HG03354 (cell line): Measurements from ENCODE around the gene RAB11FIP4.

Experiments used
- ATAC-seq: cut with Tn5 transposase; IDR thresholded peaks from one replicate; pipeline ENCODE4 v1.9.1; 2021; ENCODE audit warnings: mild to moderate bottlenecking; ENCODE audit not compliant: unreplicated experiment, poor library complexity, severe bottlenecking

The RAB11FIP4 gene

GRCh38 chr17:31491376-31492131, 100.1 kb downstream of the RAB11FIP4 start:
- ATAC-seq = no peak

- no peak for ATAC-seq
Observed at GRCh38 chr17:31492206-31492605, 100.7 kb downstream of the RAB11FIP4 start.

- peak; percentile 35 for ATAC-seq
Observed at GRCh38 chr17:31492880-31493655, 101.6 kb downstream of the RAB11FIP4 start.

DNA sequence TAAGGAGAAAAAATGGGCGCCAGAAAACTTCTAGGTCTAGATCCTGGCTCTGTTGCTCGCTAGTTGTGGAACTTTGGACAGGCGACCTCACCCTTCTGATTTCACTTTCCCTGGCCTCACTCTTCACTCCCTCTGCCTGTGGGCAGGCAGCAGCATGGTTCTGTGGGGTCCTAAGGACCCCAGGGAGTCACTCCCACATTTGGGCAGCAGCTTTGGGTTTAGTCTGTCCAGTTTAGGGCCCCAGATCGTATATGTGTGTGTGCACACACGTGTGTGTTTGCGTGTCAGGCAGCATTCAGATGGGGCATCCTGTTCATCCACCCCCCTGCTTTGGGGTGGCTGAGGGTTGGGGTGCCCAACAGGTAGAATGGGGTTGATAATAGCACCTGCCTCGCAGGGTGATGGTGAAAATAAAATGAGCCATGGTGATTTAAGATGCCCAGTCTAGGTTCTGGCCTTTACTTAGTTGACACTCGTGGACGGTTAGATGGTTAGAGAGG, 102.2 kb downstream of the RAB11FIP4 start:
- ATAC-seq = no peak

DNA sequence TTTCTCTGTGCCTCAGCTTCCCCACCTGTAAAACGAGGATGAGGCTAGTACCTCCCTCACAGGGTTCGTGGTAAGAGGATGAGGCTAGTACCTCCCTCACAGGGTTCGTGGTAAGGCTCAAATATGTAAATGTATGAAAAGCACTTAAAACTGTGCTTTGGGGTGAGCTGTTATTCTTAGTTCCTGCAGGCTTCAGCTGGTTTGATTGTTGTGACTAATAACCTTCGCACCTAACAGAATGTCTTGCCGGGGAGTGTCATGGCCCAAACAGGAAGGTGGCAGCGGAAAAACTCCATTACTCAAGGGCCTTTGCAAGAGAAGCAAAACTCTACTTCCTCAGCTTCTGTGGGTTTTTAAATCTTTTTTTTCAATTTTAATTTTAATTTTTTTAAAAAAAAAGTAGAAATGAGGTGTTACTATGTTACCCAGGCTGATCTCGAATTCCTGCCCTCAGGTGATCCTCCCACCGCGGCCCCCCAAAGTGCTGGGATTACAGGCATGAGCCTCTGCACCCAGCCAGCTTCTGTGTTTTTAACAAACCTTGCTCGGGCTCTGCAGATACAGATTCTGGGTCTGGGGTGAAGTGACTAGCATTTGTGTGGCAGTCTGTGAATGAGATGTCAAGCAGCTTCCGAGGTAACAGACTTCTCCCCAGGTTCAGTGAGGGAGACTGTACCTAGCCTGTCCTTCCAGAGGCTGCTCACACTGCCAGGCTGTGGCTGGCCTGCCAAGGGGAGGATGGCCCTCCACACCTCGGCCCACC, 103.0 kb downstream of the RAB11FIP4 start:
- peak; percentile 67 for ATAC-seq

DNA sequence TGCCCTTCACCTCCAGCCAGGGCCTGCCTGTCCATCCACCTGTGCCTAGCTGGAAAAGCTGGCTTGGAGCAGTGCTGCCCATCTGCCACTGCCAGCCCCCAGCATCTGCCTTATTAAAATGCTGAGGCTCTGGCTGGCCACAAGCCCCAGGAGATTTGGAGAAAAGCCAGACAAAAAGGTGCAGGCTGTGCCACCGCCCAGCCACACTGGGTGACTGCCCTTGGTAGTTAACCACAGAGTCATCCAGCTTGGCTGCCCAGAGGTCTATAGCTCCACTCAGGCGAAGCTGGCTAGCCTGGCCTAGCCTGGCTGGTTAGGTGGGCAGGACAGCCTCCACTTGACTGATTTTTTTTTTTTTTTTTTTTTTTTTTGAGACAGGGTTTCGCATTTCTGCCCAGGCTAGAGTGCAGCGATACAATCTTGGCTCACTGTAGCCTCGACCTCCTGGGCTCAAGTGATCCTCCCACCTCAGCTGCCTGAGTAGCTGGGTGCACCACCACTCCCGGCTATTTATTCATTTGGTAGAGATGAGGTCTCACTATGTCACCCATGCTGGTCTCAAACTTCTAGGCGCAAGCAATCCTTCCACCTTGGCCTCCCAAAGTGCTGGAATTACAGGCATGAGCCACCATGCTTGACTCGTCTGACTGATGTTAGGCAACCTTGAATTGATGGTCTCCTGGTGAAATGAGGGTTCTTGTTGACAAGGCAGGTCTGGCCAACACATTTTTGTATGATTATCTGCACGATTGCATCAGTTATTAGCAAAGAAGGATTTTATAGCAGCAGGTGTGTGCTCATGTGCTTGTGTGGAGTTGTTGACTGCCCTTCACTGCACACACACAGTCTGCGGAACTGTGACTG, 103.8 kb downstream of the RAB11FIP4 start:
- ATAC-seq = no peak

GRCh38 chr17:31496097-31496496, 104.6 kb downstream of the RAB11FIP4 start:
- no peak for ATAC-seq

GRCh38 chr17:31496601-31497000, 105.1 kb downstream of the RAB11FIP4 start:
- no peak for ATAC-seq

DNA sequence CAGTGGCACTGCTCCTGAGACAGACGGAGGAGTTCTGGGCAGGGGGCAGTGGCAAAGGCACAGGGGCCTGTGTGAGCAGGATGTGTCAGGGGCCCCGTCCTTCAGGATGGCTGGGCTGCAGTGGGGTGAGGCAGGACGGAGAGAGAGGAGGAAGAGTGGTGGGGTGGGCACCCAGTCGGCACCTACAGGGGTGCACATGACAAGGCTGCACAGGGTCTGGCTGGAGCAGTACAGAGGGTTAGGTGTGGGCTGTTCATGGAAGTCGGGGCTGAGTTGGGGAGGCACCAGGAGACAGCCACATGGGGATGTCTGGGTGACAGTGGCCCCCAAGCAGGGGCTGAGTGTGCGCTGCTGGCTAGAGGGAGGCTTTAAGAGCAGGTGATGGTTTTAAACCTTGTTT, 106.0 kb downstream of the RAB11FIP4 start:
- no peak for ATAC-seq

- ATAC-seq = no peak
Observed at GRCh38 chr17:31497994-31498826, 106.7 kb downstream of the RAB11FIP4 start.

GRCh38 chr17:31499771-31500554, 108.5 kb downstream of the RAB11FIP4 start:
- no peak for ATAC-seq

- no peak for ATAC-seq
Observed at GRCh38 chr17:31506517-31506916, 115.0 kb downstream of the RAB11FIP4 start.

- ATAC-seq = peak; percentile 80
Observed at GRCh38 chr17:31508288-31509094, 117.0 kb downstream of the RAB11FIP4 start.

DNA sequence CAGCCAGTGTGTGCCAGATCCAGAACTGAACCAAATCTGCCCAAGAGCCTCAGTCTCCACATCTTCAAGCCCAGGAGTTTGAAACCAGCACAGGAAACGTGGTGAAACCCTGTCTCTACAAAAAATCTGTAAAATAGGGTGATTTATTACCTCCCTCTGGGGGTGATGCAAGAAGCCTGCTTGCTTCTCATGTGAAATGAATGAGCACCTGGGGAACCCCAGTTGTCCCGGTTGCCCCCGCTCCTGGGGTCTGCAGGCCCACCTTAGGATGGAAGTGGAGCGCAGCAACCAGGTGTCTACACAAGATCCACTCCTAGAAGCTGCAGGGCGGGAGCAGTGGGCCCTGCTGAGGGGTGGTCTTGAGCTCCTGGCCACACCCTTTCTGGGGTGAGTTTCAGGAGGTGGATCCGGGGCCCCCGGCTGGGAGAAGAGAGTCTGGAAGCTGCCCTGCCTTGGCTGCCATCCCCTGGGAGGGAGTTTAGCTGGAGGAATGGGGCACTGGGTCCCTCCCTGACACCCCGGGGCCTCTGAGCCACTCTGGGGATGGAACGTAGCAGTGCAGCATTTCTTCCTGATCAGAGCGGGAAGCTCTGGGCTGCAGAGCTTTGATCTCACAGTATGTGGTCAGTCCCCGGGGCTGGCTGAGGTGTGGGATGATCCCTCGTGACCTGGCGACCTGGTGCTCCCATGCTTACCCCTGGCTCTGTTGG, 117.8 kb downstream of the RAB11FIP4 start:
- peak; percentile 3 for ATAC-seq

- no peak for ATAC-seq
Observed at GRCh38 chr17:31509805-31510177, 118.3 kb downstream of the RAB11FIP4 start.
